Adrenal gland (tissue), 12 donors: ENCODE results near the gene ACTN2. TPM values are rescaled to one million over a fixed set of nuclear protein-coding genes. Genes with fewer than 3 reads are reported as not detected.

Experiments used
- DNase-seq, 7 donors: peaks; one replicate each; pipeline ENCODE4 v3.0.0-alpha.2; 2019 to 2020
- H3K27ac ChIP-seq, 5 donors: fragments of 200-600 bp; sonication (generic) in 4 of 5; 1 replicate in 3 of 5; 2 replicates in 2 of 5; pipeline versions ENCODE4 v1.5.1 to v1.8.0; 2016 to 2020; ENCODE audit warnings: mild to moderate bottlenecking in 1 of 5
- H3K27me3 ChIP-seq: fragments of 200-600 bp; 2 replicates; pipeline ENCODE4 v1.8.0; 2021
- H3K36me3 ChIP-seq, 2 donors: fragments of 200-600 bp; replicated peaks in 1 of 2; 1 replicate in 1 of 2; 2 replicates in 1 of 2; pipeline versions ENCODE4 v1.5.1 to v1.8.0; 2018 to 2022
- H3K4me1 ChIP-seq, 2 donors: fragments of 200-600 bp; replicated peaks in 1 of 2; 1 replicate in 1 of 2; 2 replicates in 1 of 2; pipeline versions ENCODE4 v1.5.1 to v1.8.0; 2018 to 2021
- H3K4me3 ChIP-seq, 4 donors: fragments of 200-600 bp; sonication (generic) in 3 of 4; one replicate each; pipeline ENCODE4 v1.5.1; 2016 to 2018
- H3K9me3 ChIP-seq, 3 donors: fragments of 200-600 bp; sonication (generic) in 1 of 3; replicated peaks in 1 of 3; 1 replicate in 2 of 3; 2 replicates in 1 of 3; pipeline versions ENCODE4 v1.5.1 to v1.8.0; 2016 to 2021
- CTCF ChIP-seq, 6 experiments: fragments of 450-650 bp in 4 of 6; fragments of 200-600 bp in 2 of 6; sonication (generic) in 1 of 6; IDR thresholded peaks; 1 replicate in 5 of 6; 2 replicates in 1 of 6; pipeline versions ENCODE4 v1.5.1 to v1.8.0; 2016 to 2021; ENCODE audit warnings: antibody characterized with exemption in 6 of 6, mild to moderate bottlenecking in 2 of 6, moderate library complexity in 1 of 6
- POLR2A ChIP-seq, 2 donors: fragments of 450-650 bp; IDR thresholded peaks; one replicate each; pipeline ENCODE4 v1.6.1; 2017; ENCODE audit warnings: antibody characterized with exemption in 2 of 2, mild to moderate bottlenecking in 2 of 2, moderate library complexity in 1 of 2
- WGBS, 4 donors: extraction: QIAGEN DNeasy Blood & Tissue Kit in 2 of 4; methylation state at CpG; one replicate each; pipeline versions ENCODE4 v1.1.5 to v1.1.7; 2013 to 2017; 5-methylcytosine and 5-hydroxymethylcytosine counted together
- intact Hi-C, 2 donors: fragments of 100-400 bp; cut with DNase I; formaldehyde crosslinking; loops; one replicate each; pipeline versions ENCODE4 v1.14.1 to v1.15.0; 2022 to 2023
- polyA plus RNA-seq, 3 donors: library from polyadenylated mRNA; stranded (reverse); fragments of 200-250 nt in 2 of 3; fragments of 350-450 nt in 1 of 3; fragmentation: Illumina TruSeq in 1 of 3; extraction: RNeasy Lipid Tissue Mini Kit (QIAGEN cat#74804) in 1 of 3; gene quantifications; one replicate each; pipeline ENCODE4 v1.2.3, GENCODE V29; 2013 to 2014
- total RNA-seq, 9 donors: library from RNA; depleted of rRNA in 4 of 9; stranded (reverse); fragments of >200 nt in 4 of 9; fragments of 120-200 nt in 1 of 9; fragmentation: NEBNext Ultra II Directional in 1 of 9; extraction: Animal tissue kit (Norgen Biotek cat#: 25700) in 1 of 9; gene quantifications; one replicate each; pipeline versions ENCODE4 v1.1.0 to v1.2.4, GENCODE V29; 2013 to 2023
- donor health status: healthy with polysubstance abuse.
- donor health status: Bipolar disorder and iron deficiency.
- donor health status: DM: yes; HTN: yes; CAD: no.
- donor health status: DM: no; HTN: no; CAD: no.
- donor health status: DM: no; HTN: no; CAD: no.
- donor health status: DM: yes; HTN: yes; CAD: no.

Gene ACTN2
- total and polyA plus RNA-seq, 12 donors = under 0.01 to 1.0 (median 0.34) TPM; not detected in 2

DNA sequence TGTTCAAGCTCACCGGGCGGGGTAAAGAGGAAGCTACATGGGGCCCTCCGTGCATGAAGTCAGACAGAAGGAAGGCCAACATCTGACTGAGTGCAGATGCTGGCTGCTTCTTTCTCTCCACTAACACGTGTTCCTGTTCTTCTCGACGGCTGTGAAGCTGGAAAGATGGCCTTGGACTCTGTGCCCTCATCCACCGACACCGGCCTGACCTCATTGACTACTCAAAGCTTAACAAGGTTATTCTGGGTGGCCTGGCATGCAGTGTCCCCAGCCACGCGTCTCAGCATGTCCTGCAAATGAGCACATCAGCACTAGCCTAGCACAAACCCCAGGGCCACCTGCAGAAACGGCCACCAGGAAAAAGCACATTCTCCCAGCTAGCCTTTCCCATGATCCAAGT lies 41.2 kb downstream of the ACTN2 start:
- 61 to 72% (median 68%) methylated on average over 11 of the region's 11 CpGs for WGBS, 4 donors
- Histone ChIP-seq H3K9me3 (no peaks in the 10 kb centered on the region), H3K4me1 (no peaks in the 10 kb centered on the region), H3K27me3 (no peaks in the 10 kb centered on the region), H3K36me3 (no peaks in the 10 kb centered on the region), H3K4me3 (no peak overlapping the region), H3K27ac (no peak overlapping the region)
- TF ChIP-seq CTCF (IDR thresholded peaks at IDR 0.05) (no peak), POLR2A (IDR thresholded peaks at IDR 0.05) (no peak)
- no peak for DNase-seq
- intact Hi-C loops = no loop called here

DNA sequence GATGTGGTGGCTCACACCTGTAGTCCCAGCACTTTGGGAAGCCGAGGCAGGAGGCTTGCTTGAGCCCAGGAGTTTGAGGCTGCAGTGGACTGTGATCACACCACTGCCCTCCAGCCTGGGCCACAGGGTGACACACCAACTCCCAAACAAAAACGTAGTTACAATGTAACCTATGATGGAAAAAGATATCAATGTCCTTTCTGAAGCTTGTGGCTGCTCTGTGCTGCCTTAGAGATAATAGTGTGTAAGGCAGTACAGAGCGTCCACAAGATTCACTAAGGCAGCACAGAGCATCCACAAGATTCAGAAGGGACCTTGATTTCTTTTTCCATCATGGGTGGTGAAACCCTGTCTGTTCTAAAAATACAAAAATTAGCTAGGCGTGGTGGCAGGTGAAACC lies 42.5 kb downstream of the ACTN2 start:
- H3K27me3 ChIP-seq = no peaks in the 10 kb centered on the region
- no peaks in the 10 kb centered on the region for H3K9me3 ChIP-seq
- no peaks in the 10 kb centered on the region for H3K4me1 ChIP-seq
- DNase-seq = no peak
- no peak for TF ChIP-seq CTCF (IDR thresholded peaks at IDR 0.05)
- intact Hi-C loops = no loop called here
- no peaks in the 10 kb centered on the region for H3K36me3 ChIP-seq
- no peak overlapping the region for H3K4me3 ChIP-seq
- 76 to 86% (median 83%) methylated on average over 4 of the region's 4 CpGs for WGBS, 4 donors
- H3K27ac ChIP-seq = no peak overlapping the region

DNA sequence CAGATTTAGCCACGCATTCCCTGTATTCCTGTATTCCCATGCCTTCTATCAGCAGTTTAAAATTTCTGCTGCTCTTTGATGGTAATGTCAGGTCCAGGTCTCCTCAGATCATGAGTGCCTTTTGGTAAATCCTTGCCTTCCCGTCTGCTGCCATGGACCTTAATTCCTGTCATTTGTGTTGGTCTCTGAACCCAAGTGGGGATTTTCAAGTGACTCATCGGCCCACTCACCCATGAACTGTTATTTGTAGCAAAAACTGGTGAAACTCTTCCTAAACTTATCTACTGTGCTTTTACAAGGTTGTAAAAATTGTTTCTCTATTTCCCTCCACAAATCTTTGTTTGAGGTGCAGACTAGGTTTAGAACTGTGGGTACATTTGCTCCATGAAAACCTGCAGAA lies 47.4 kb downstream of the ACTN2 start:
- no peak overlapping the region for H3K4me3 ChIP-seq
- no peaks in the 10 kb centered on the region for H3K27me3 ChIP-seq
- TF ChIP-seq CTCF (IDR thresholded peaks at IDR 0.05) (no peak), POLR2A (IDR thresholded peaks at IDR 0.05) (no peak)
- no peaks in the 10 kb centered on the region for H3K36me3 ChIP-seq
- intact Hi-C loops = no loop called here
- H3K9me3 ChIP-seq = no peaks in the 10 kb centered on the region
- DNase-seq = no peak
- H3K27ac ChIP-seq = no peak overlapping the region
- no peaks in the 10 kb centered on the region for H3K4me1 ChIP-seq
- 75 to 88% (median 84%) methylated on average over 3 of the region's 3 CpGs for WGBS, 4 donors

- DNase-seq = no peak
- TF ChIP-seq CTCF (IDR thresholded peaks at IDR 0.05) = no peak
- no peak for TF ChIP-seq POLR2A (IDR thresholded peaks at IDR 0.05)
- no peaks in the 10 kb centered on the region for H3K36me3 ChIP-seq
Observed at GRCh38 chr1:236734141-236734765, 48.0 kb downstream of the ACTN2 start.

More at GRCh38 chr1:236734141-236734765, 48.0 kb downstream of the ACTN2 start:
- WGBS, 4 donors = 46 to 68% (median 60%) methylated on average over 8 of the region's 8 CpGs
- Histone ChIP-seq H3K27ac (no peak overlapping the region), H3K27me3 (no peaks in the 10 kb centered on the region), H3K4me1 (no peaks in the 10 kb centered on the region), H3K4me3 (no peak overlapping the region), H3K9me3 (no peaks in the 10 kb centered on the region)
- intact Hi-C loops = no loop called here
